Keratinocyte (primary cell): ENCODE measurements around the gene ACBD3. TPM values are rescaled to one million over a fixed set of nuclear protein-coding genes. Genes with fewer than 3 reads are reported as not detected.

Source experiments
- DNase-seq: peaks from one replicate; pipeline ENCODE4 v3.0.0-alpha.2; 2011; ENCODE audit warnings: low read depth, missing footprints, low spot score
- FAIRE-seq: peaks from 2 replicates; lab custom pipeline; 2011; peaks lifted over from hg19 to GRCh38; lab: Jason Lieb, UNC
- H2AFZ ChIP-seq: 2 replicates; pipeline ENCODE4 v1.6.0; 2012; ENCODE audit warnings: low read length, control low read depth, inconsistent platforms; ENCODE audit not compliant: control insufficient read depth
- H3K27ac ChIP-seq: 2 replicates; pipeline ENCODE4 v1.5.1; 2011; ENCODE audit warnings: low read length; ENCODE audit not compliant: control insufficient read depth, insufficient read depth
- H3K27me3 ChIP-seq: 3 replicates; pipeline ENCODE4 v1.6.0; 2011; ENCODE audit warnings: low read length; ENCODE audit not compliant: control insufficient read depth, insufficient read depth; ENCODE audit errors: extremely low read depth
- H3K36me3 ChIP-seq, 2 experiments: 2 replicates in 1 of 2; 3 replicates in 1 of 2; pipeline ENCODE4 v1.5.1; 2011; ENCODE audit warnings: low read length in 2 of 2, mild to moderate bottlenecking in 1 of 2; ENCODE audit not compliant: control insufficient read depth in 2 of 2, insufficient read depth in 2 of 2; ENCODE audit errors: extremely low read depth in 1 of 2
- H3K4me1 ChIP-seq: 3 replicates; pipeline ENCODE4 v1.5.1; 2011; ENCODE audit warnings: low read length; ENCODE audit not compliant: control insufficient read depth, insufficient read depth; ENCODE audit errors: extremely low read depth
- H3K4me2 ChIP-seq: 3 replicates; pipeline ENCODE4 v1.6.0; 2011; ENCODE audit warnings: low read depth, low read length; ENCODE audit not compliant: control insufficient read depth, insufficient read depth; ENCODE audit errors: extremely low read depth
- H3K4me3 ChIP-seq, 3 experiments: fragments of 200-600 bp in 1 of 3; sonication (generic) in 1 of 3; 2 replicates in 2 of 3; 3 replicates in 1 of 3; pipeline ENCODE4 v1.5.1; 2011 to 2016; ENCODE audit warnings: low read length in 3 of 3, mild to moderate bottlenecking in 3 of 3, control low read depth in 2 of 3, inconsistent platforms in 1 of 3, low read depth in 1 of 3, mixed read lengths in 1 of 3, mixed run types in 1 of 3, moderate library complexity in 1 of 3; ENCODE audit not compliant: control insufficient read depth in 2 of 3, insufficient read depth in 2 of 3; ENCODE audit errors: extremely low read depth in 1 of 3
- H3K79me2 ChIP-seq: 2 replicates; pipeline ENCODE4 v1.6.0; 2012; ENCODE audit warnings: low read length; ENCODE audit not compliant: control insufficient read depth, insufficient read depth
- H3K9ac ChIP-seq: 3 replicates; pipeline ENCODE4 v1.6.0; 2011; ENCODE audit warnings: low read length; ENCODE audit not compliant: control insufficient read depth, insufficient read depth; ENCODE audit errors: extremely low read depth
- H3K9me1 ChIP-seq: 3 replicates; pipeline ENCODE4 v1.6.0; 2011; ENCODE audit warnings: low read length; ENCODE audit not compliant: control insufficient read depth, insufficient read depth; ENCODE audit errors: extremely low read depth
- H3K9me3 ChIP-seq: 2 replicates; pipeline ENCODE4 v1.5.1; 2012; ENCODE audit warnings: low read depth, low read length; ENCODE audit not compliant: control insufficient read depth
- H4K20me1 ChIP-seq: 3 replicates; pipeline ENCODE4 v1.6.0; 2011; ENCODE audit warnings: low read length; ENCODE audit not compliant: control insufficient read depth, insufficient read depth; ENCODE audit errors: extremely low read depth
- CTCF ChIP-seq, 3 experiments: IDR thresholded peaks in 1 of 3; conservative IDR thresholded peaks in 1 of 3; optimal IDR thresholded peaks in 1 of 3; 2 replicates in 2 of 3; 3 replicates in 1 of 3; pipeline versions ENCODE3 to v1.5.1; 2011; ENCODE audit warnings: low read length in 3 of 3, mild to moderate bottlenecking in 3 of 3, moderate library complexity in 2 of 3, control low read depth in 1 of 3, inconsistent platforms in 1 of 3; ENCODE audit not compliant: insufficient read depth in 2 of 3; ENCODE audit errors: extremely low read depth in 1 of 3
- EZH2 ChIP-seq: IDR thresholded peaks from one replicate; pipeline ENCODE4 v1.6.1; 2012; ENCODE audit warnings: inconsistent platforms, mild to moderate bottlenecking, low read length, moderate library complexity
- dilution Hi-C: fragments of 300-500 bp; cut with MboI; formaldehyde crosslinking; loops from one replicate; pipeline ENCODE4 v1.7.0; 2020; ENCODE audit warnings: low sequenced_read_pairs; ENCODE audit not compliant: extremely low pct_ligation_motif_present
- polyA plus RNA-seq, 5 experiments: library from polyadenylated mRNA; depleted of rRNA in 3 of 5; stranded (reverse) in 3 of 5; stranded (forward) in 1 of 5; unstranded in 1 of 5; fragments of >200 nt; gene quantifications; 1 replicate in 1 of 5; 2 replicates in 3 of 5; 3 replicates in 1 of 5; pipeline versions ENCODE4 v1.2.1 to v1.2.3, GENCODE V29; 2011 to 2012; ENCODE audit warnings: missing spikeins in 2 of 5, low read depth in 1 of 5, low replicate concordance in 1 of 5

ACBD3 gene
- polyA plus RNA-seq, 1 donor (not counting 4 experiments of a cell fraction or from before 2014, with no cell fraction given) = 43.1 TPM

DNA sequence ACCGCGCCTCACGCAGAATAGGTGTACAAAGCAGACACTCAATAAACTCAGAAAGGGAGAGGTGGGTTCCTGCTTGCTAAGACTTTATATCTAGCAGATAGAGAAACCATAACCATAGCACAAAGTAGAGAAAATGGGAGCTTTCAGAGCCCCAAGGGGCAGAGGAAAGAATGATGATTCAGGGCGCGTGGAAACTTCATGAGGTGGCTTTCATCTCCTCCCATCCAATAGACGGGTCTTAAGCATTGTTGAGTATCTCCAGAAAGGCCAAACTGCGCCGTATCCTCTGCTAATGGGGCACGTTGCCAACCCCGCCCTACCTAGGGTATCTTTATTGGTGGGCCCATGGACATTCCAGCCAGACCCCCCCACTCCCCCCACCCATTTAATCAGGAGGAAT, 36.1 kb upstream of the ACBD3 start:
- dilution Hi-C loops = no loop called here
- FAIRE-seq (no peak), DNase-seq (no peak)
- Histone ChIP-seq H2AFZ (no peak overlapping the region), H3K4me2 (no peak overlapping the region), H3K9me3 (no peaks in the 10 kb centered on the region), H3K4me1 (no peaks in the 10 kb centered on the region), H3K36me3 (no peaks in the 10 kb centered on the region), H3K27ac (no peak overlapping the region), H4K20me1 (no peaks in the 10 kb centered on the region), H3K9ac (no peak overlapping the region), H3K79me2 (no peaks in the 10 kb centered on the region), H3K27me3 (peaks cover 16% of the 10 kb centered on the region), H3K4me3 (no peak overlapping the region), H3K9me1 (no peaks in the 10 kb centered on the region)
- TF ChIP-seq EZH2 (no peak), CTCF (optimal IDR thresholded peaks at IDR 0.05 in 1 of 3, IDR thresholded peaks at IDR 0.05 in 1 of 3, conservative IDR thresholded peaks at IDR 0.05 in 1 of 3; ENCODE audit: extremely low read depth in 1 of 3, insufficient read depth in 2 of 3, low read length in 3 of 3) (no peak)

GRCh38 chr1:226220473-226221189, 34.1 kb upstream of the ACBD3 start:
- Histone ChIP-seq H3K27me3 (peaks cover 16% of the 10 kb centered on the region), H3K9ac (no peak overlapping the region), H3K4me1 (no peaks in the 10 kb centered on the region), H3K9me1 (no peaks in the 10 kb centered on the region), H3K9me3 (no peaks in the 10 kb centered on the region), H3K4me3 (no peak overlapping the region), H3K27ac (no peak overlapping the region), H3K79me2 (no peaks in the 10 kb centered on the region), H4K20me1 (no peaks in the 10 kb centered on the region), H3K4me2 (no peak overlapping the region), H2AFZ (no peak overlapping the region), H3K36me3 (no peaks in the 10 kb centered on the region)
- dilution Hi-C loops = no loop called here
- FAIRE-seq = no peak
- no peak for DNase-seq
- TF ChIP-seq EZH2 (no peak), CTCF (optimal IDR thresholded peaks at IDR 0.05 in 1 of 3, IDR thresholded peaks at IDR 0.05 in 1 of 3, conservative IDR thresholded peaks at IDR 0.05 in 1 of 3; ENCODE audit: extremely low read depth in 1 of 3, insufficient read depth in 2 of 3, low read length in 3 of 3) (no peak)
